Calu3 (cell line): ENCODE data around the gene CAMK1D. TPM values are rescaled to one million over a fixed set of nuclear protein-coding genes. Genes with fewer than 3 reads are reported as not detected.

ENCODE experiments used
- BruUV-seq: library from RNA; stranded (reverse); fragments of 400-500 nt; replicated peaks from 2 replicates; lab custom pipeline; 2021; lab: Mats Ljungman, UMichigan
- CTCF ChIA-PET: fragments of 300-600 bp; sonication (Branson Sonifier 250); formaldehyde crosslinking; loops from one replicate; lab custom pipeline; 2022; ENCODE audit warnings: antibody characterized with exemption; lab: Charles Lee
- DNase-seq: peaks from one replicate; pipeline ENCODE4 v3.0.0; 2022
- H3K27ac Mint-ChIP-seq: one replicate; pipeline ENCODE4 v1.8.0; 2022; ENCODE audit warnings: mixed read lengths; ENCODE audit not compliant: unreplicated experiment
- H3K27me3 Mint-ChIP-seq: one replicate; pipeline ENCODE4 v1.8.0; 2022; ENCODE audit warnings: mixed read lengths; ENCODE audit not compliant: unreplicated experiment
- H3K36me3 Mint-ChIP-seq: one replicate; pipeline ENCODE4 v1.8.0; 2022; ENCODE audit warnings: mild to moderate bottlenecking, moderate library complexity, mixed read lengths; ENCODE audit not compliant: insufficient read depth, unreplicated experiment
- H3K4me1 Mint-ChIP-seq: one replicate; pipeline ENCODE4 v1.8.0; 2022; ENCODE audit warnings: mild to moderate bottlenecking, low read depth, mixed read lengths; ENCODE audit not compliant: unreplicated experiment
- H3K4me3 Mint-ChIP-seq: one replicate; pipeline ENCODE4 v1.8.0; 2022; ENCODE audit warnings: mild to moderate bottlenecking, low read depth, moderate library complexity, mixed read lengths; ENCODE audit not compliant: unreplicated experiment
- H3K9me3 Mint-ChIP-seq: one replicate; pipeline ENCODE4 v1.8.0; 2022; ENCODE audit warnings: low read depth, mixed read lengths; ENCODE audit not compliant: unreplicated experiment
- intact Hi-C: fragments of 100-400 bp; cut with micrococcal nuclease; formaldehyde crosslinking; loops from one replicate; pipeline ENCODE4 v1.10.0; 2022; ENCODE audit not compliant: unreplicated experiment
- total RNA-seq: library from RNA; stranded (reverse); gene quantifications from 2 replicates; pipeline ENCODE4 v1.2.3, GENCODE V29; 2022
- TF ChIP-seq, protein P1 (sequence below): fragments of 200-600 bp; IDR thresholded peaks from one replicate; pipeline ENCODE4 v1.8.0; 2022; ENCODE audit warnings: antibody characterized with exemption; ENCODE audit not compliant: unreplicated experiment

Gene CAMK1D
- total RNA-seq, 1 experiment from 2014 or later, result 2.6 TPM

DNA sequence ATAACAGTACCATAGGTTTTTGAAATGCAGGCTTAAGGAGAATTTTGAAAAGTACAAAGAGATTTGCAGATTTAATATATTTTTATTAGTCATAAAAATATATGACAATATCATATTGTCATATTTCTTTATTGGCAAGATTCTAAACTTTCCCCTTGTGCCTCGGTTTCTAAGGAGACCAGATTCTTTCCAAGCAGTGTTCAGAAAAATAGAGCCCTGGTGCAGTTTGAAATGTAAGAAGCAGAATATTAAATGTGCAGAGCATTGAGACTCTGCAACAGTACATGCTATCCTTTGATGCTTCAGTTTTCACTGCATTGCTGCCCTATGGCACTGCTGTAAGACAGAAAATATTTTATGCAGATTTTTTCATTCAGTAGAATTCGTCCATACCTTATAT is 408.9 kb downstream of the CAMK1D start:
- no peaks in the 10 kb centered on the region for H3K9me3 Mint-ChIP-seq
- TF ChIP-seq, protein P1, sequence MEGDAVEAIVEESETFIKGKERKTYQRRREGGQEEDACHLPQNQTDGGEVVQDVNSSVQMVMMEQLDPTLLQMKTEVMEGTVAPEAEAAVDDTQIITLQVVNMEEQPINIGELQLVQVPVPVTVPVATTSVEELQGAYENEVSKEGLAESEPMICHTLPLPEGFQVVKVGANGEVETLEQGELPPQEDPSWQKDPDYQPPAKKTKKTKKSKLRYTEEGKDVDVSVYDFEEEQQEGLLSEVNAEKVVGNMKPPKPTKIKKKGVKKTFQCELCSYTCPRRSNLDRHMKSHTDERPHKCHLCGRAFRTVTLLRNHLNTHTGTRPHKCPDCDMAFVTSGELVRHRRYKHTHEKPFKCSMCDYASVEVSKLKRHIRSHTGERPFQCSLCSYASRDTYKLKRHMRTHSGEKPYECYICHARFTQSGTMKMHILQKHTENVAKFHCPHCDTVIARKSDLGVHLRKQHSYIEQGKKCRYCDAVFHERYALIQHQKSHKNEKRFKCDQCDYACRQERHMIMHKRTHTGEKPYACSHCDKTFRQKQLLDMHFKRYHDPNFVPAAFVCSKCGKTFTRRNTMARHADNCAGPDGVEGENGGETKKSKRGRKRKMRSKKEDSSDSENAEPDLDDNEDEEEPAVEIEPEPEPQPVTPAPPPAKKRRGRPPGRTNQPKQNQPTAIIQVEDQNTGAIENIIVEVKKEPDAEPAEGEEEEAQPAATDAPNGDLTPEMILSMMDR, result no peak
- BruUV-seq, result no TSS peak
- CTCF ChIA-PET, result no interaction called here
- no peaks in the 10 kb centered on the region for H3K4me1 Mint-ChIP-seq
- intact Hi-C loops, result no loop called here
- DNase-seq, result no peak
- H3K27ac Mint-ChIP-seq, result no peak overlapping the region
- H3K4me3 Mint-ChIP-seq, result no peak overlapping the region
- peaks cover 99% of the 10 kb centered on the region for H3K27me3 Mint-ChIP-seq
- no peaks in the 10 kb centered on the region for H3K36me3 Mint-ChIP-seq

DNA sequence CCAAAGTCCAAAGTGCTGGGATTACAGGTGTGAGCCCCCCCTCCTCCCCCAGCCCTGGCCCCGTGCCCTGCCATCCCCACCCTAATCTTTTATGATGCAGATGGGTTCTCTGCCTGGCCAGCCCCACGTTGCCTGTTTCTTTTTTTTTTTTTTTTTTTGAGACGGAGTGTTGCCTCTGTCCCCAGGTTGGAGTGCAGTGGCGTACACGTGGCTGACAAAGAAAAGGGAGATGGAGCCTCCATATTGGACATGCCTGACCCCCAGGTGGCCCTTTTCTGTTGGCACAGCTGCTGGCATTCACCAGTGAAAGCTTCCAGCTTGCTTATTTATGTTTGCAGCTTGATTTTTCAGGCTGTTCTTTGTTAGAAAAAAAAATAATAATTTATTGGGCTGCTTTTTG is 416.9 kb downstream of the CAMK1D start:
- Mint-ChIP-seq H3K4me3 (no peak overlapping the region), H3K27ac (no peak overlapping the region), H3K9me3 (no peaks in the 10 kb centered on the region), H3K4me1 (no peaks in the 10 kb centered on the region), H3K36me3 (no peaks in the 10 kb centered on the region), H3K27me3 (peaks cover 84% of the 10 kb centered on the region)
- no TSS peak for BruUV-seq
- CTCF ChIA-PET, result interaction anchor here (0.7 kb wide), 2 partner anchors 14 to 24 kb away, joined by 4 read pairs; no protein-coding TSS in a partner anchor
- TF ChIP-seq, protein P1, result no peak
- DNase-seq, result no peak
- intact Hi-C loops, result no loop called here

DNA sequence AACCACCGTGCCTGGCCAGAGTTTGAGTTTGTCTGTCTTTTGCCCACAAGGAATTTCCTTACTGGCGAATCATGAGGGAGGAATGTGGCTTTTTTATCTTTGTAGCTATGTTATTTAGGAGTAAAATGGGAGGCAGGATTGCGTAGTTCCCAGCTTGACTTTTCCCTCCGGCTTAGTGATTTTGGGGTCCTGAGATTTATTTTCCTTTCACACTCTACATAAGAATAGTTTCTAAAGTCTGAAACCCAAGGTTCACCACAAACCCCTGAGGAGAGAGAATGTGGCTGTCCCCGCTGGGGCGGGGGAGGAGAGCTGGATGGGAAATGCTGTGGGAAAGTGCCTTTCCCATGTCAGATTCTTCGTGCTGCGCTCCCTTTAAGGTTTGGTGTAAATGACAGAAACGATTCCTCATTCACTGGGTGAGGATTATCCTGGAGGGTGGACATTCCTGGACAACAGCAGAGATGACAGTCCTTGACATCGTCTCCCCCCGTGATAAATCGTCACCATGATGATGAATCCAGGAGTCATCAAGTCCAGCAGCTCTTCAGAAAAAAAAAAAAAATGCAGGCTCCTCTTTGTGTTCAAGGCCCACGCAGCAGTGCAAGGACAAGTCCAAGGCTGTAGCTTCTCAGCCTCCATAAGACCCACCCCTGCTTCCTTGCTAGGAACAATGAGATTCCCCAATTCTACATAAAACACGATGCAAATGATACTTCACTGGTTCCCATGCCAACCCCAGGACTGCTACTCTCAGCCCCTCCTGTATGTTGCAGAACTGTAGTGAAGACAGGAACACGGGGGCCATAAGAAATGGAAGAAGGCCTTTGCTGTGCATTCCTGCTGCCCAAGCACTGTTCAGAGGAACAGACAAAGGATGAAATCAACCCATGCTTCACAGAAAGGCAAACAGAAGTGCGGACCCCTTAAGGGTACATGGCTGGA is 419.1 kb downstream of the CAMK1D start:
- H3K4me3 Mint-ChIP-seq, result no peak overlapping the region
- BruUV-seq, result no TSS peak
- TF ChIP-seq, protein P1, result no peak
- no peaks in the 10 kb centered on the region for H3K4me1 Mint-ChIP-seq
- no peak for DNase-seq
- H3K27ac Mint-ChIP-seq, result no peak overlapping the region
- H3K9me3 Mint-ChIP-seq, result no peaks in the 10 kb centered on the region
- CTCF ChIA-PET, result no interaction called here
- intact Hi-C loops, result no loop called here
- H3K27me3 Mint-ChIP-seq, result peaks cover 84% of the 10 kb centered on the region
- H3K36me3 Mint-ChIP-seq, result no peaks in the 10 kb centered on the region

DNA sequence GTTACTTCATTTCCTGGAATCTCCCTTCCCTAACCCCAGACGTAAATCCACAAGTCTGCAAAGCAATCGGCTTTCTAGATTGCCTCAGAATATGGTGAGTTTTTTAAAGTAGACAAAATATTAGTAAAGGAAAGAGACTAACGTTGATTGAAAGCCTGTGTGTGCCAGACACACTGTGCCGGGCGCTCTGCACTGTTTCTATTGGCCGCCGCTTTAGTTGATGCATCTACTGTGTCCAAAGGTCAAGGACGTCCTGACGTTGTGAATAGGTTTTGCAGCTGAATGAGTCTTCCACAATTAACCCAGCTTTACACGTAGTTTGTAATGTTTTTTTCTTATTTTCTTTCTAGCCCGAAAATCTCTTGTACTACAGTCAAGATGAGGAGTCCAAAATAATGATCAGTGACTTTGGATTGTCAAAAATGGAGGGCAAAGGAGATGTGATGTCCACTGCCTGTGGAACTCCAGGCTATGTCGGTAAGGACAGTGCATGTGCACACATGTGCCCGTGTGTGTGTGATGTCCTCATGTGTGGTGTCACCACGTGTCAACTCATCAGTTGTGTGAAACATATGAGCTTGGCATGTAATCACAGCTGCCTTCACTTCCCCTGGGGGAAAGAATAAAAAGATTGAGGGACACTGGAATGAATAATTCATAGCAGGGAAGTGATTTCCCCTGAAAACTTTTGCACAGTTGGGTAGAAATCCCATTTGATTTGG is 420.1 kb downstream of the CAMK1D start:
- DNase-seq, result no peak
- no TSS peak for BruUV-seq
- no peak overlapping the region for H3K4me3 Mint-ChIP-seq
- H3K9me3 Mint-ChIP-seq, result no peaks in the 10 kb centered on the region
- H3K27ac Mint-ChIP-seq, result no peak overlapping the region
- peaks cover 92% of the 10 kb centered on the region for H3K27me3 Mint-ChIP-seq
- TF ChIP-seq, protein P1, result no peak
- CTCF ChIA-PET, result no interaction called here
- H3K36me3 Mint-ChIP-seq, result no peaks in the 10 kb centered on the region
- H3K4me1 Mint-ChIP-seq, result no peaks in the 10 kb centered on the region
- intact Hi-C loops, result no loop called here
